ENCODE data around the gene SENP5. TPM values are rescaled to one million over a fixed set of nuclear protein-coding genes. Genes with fewer than 3 reads are reported as not detected.

Gene SENP5
- total RNA-seq, 1 donor from 2014 or later, result 44.8 TPM

DNA sequence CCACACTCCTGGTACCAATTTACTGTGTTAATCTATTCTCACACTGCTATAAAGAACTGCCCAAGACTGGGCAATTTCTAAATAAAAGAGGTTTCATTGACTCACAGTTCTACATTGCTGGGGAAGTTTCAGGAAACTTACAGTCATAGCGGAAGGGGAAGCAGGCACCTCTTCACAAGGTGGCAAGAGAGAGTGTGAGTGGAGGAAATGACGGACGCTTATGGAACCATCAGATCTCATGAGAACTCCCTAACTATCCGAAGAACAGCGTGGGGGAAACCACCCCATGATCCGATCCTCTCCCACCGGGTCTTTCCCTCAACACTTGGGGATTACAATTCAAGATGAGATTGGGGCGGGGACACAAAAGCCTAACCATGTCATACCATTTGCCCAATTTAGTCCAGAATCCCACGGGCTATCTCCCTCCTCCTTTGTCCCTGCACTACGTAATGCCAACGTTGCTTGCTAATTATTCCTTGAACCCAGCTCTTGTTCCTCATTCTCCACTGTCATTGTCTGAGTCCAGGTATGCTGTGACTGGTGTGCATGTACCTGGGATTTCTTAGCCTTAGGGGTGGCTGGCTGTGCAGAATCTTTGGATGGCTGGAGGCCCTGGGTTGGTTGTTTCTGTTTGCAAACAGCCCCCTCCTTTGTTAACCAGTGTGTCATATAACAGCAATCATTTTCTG lies 97.5 kb downstream of the SENP5 start:
- Histone ChIP-seq H2AFZ (ENCODE audit: low read depth, low read length) (no peak overlapping the region), H3K27ac (ENCODE audit: low read depth, low read length) (no peak overlapping the region), H3K36me3 (ENCODE audit: insufficient read depth, low read length) (no peaks in the 10 kb centered on the region), H3K4me1 (ENCODE audit: insufficient read depth, low read length) (peaks cover 9% of the 10 kb centered on the region), H4K20me1 (ENCODE audit: insufficient read depth, low read length) (no peaks in the 10 kb centered on the region), H3K27me3 (ENCODE audit: insufficient read depth, low read length) (peaks cover 36% of the 10 kb centered on the region), H3K79me2 (ENCODE audit: insufficient read depth, low read length) (no peaks in the 10 kb centered on the region), H3K9ac (ENCODE audit: low read length) (no peak overlapping the region), H3K4me2 (ENCODE audit: low read length) (no peak overlapping the region), H3K9me3 (ENCODE audit: insufficient read depth, low read depth, low read length) (no peaks in the 10 kb centered on the region), H3K4me3 (ENCODE audit: insufficient read depth, low read depth, low read length) (no peak overlapping the region)
- TF ChIP-seq, protein P1, sequence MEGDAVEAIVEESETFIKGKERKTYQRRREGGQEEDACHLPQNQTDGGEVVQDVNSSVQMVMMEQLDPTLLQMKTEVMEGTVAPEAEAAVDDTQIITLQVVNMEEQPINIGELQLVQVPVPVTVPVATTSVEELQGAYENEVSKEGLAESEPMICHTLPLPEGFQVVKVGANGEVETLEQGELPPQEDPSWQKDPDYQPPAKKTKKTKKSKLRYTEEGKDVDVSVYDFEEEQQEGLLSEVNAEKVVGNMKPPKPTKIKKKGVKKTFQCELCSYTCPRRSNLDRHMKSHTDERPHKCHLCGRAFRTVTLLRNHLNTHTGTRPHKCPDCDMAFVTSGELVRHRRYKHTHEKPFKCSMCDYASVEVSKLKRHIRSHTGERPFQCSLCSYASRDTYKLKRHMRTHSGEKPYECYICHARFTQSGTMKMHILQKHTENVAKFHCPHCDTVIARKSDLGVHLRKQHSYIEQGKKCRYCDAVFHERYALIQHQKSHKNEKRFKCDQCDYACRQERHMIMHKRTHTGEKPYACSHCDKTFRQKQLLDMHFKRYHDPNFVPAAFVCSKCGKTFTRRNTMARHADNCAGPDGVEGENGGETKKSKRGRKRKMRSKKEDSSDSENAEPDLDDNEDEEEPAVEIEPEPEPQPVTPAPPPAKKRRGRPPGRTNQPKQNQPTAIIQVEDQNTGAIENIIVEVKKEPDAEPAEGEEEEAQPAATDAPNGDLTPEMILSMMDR (IDR thresholded peaks at IDR 0.05; ENCODE audit: insufficient read depth, low read depth, low read length), result no peak
- no peak for TF ChIP-seq EZH2 (IDR thresholded peaks at IDR 0.05; ENCODE audit: insufficient read depth, low read length)
- Mint-ChIP-seq H3K27ac (ENCODE audit: unreplicated experiment) (no peak overlapping the region), H3K9me3 (ENCODE audit: unreplicated experiment) (peaks cover 2% of the 10 kb centered on the region), H3K4me3 (ENCODE audit: unreplicated experiment) (no peak overlapping the region), H3K27me3 (ENCODE audit: low read depth, unreplicated experiment) (peaks cover 56% of the 10 kb centered on the region), H3K4me1 (ENCODE audit: low read depth, unreplicated experiment) (no peaks in the 10 kb centered on the region), H3K36me3 (ENCODE audit: low read depth, unreplicated experiment) (peaks cover 6% of the 10 kb centered on the region)
- FAIRE-seq, result no peak
- DNase-seq (ENCODE audit: low read depth), result no peak

GRCh38 chr3:196965804-196966173 lies 98.1 kb downstream of the SENP5 start:
- no peak overlapping the region for H2AFZ ChIP-seq (ENCODE audit: low read depth, low read length)
- Mint-ChIP-seq H3K4me3 (ENCODE audit: unreplicated experiment) (no peak overlapping the region), H3K36me3 (ENCODE audit: low read depth, unreplicated experiment) (peaks cover 6% of the 10 kb centered on the region), H3K9me3 (ENCODE audit: unreplicated experiment) (peaks cover 2% of the 10 kb centered on the region), H3K27ac (ENCODE audit: unreplicated experiment) (no peak overlapping the region), H3K4me1 (ENCODE audit: low read depth, unreplicated experiment) (no peaks in the 10 kb centered on the region), H3K27me3 (ENCODE audit: low read depth, unreplicated experiment) (peaks cover 57% of the 10 kb centered on the region)
- H3K4me1 ChIP-seq (ENCODE audit: insufficient read depth, low read length), result peaks cover 9% of the 10 kb centered on the region
- no peaks in the 10 kb centered on the region for H4K20me1 ChIP-seq (ENCODE audit: insufficient read depth, low read length)
- no peak overlapping the region for H3K4me3 ChIP-seq (ENCODE audit: insufficient read depth, low read depth, low read length)
- DNase-seq (ENCODE audit: low read depth) (no peak), FAIRE-seq (no peak)
- H3K4me2 ChIP-seq (ENCODE audit: low read length), result no peak overlapping the region
- no peaks in the 10 kb centered on the region for H3K36me3 ChIP-seq (ENCODE audit: insufficient read depth, low read length)
- no peaks in the 10 kb centered on the region for H3K79me2 ChIP-seq (ENCODE audit: insufficient read depth, low read length)
- H3K9me3 ChIP-seq (ENCODE audit: insufficient read depth, low read depth, low read length), result no peaks in the 10 kb centered on the region
- peaks cover 36% of the 10 kb centered on the region for H3K27me3 ChIP-seq (ENCODE audit: insufficient read depth, low read length)
- no peak overlapping the region for H3K9ac ChIP-seq (ENCODE audit: low read length)
- TF ChIP-seq, protein P1 (IDR thresholded peaks at IDR 0.05; ENCODE audit: insufficient read depth, low read depth, low read length), result no peak
- no peak for TF ChIP-seq EZH2 (IDR thresholded peaks at IDR 0.05; ENCODE audit: insufficient read depth, low read length)
- no peak overlapping the region for H3K27ac ChIP-seq (ENCODE audit: low read depth, low read length)

All from astrocyte (in vitro differentiated cells and primary cell).